ENCODE measurements around the gene HLA-DQA1. TPM values are rescaled to one million over a fixed set of nuclear protein-coding genes. Genes with fewer than 3 reads are reported as not detected.
"Not testable (repeated sequence)": the region's sequence is repeated elsewhere in the genome, so short reads cannot be mapped to it uniquely, and the experiment has no call there.

The HLA-DQA1 gene
- total RNA-seq (ENCODE audit: unreplicated experiment), result not detected
- long read RNA-seq, result 0 reads

DNA sequence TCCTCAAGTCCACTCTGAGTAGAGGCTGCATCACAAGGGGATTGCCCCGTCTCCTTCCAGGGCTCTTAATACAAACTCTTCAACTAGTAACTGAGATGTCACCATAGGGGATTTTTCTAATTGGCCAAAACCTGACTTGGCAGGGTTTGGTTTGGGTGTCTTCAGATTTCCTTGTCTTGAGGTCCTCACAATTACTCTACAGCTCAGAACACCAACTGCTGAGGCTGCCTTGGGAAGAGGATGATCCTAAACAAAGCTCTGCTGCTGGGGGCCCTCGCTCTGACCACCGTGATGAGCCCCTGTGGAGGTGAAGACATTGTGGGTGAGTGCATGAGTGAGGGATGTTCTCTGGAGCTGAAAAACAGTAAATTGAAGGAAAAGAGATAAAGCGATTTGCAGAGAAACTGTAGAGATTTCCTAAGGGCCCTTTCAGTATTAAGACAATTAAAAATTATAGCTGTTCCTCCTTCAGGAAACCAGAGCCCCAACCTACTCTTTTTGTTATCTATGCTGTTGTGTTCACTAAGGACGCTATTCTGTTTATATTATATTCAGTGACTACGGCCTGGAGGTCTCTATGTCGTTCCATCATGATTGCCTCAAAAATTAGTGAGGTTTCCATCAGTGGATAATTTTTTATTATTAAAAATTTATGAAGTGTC lies at the start of gene HLA-DQA1:
Gene HLA-DQA1, plus strand, starts transcription at position 188 of the 662 bp plus-strand sequence. Its CDS starts 53 bp downstream, at position 241.
- TF ChIP-seq, protein P1, sequence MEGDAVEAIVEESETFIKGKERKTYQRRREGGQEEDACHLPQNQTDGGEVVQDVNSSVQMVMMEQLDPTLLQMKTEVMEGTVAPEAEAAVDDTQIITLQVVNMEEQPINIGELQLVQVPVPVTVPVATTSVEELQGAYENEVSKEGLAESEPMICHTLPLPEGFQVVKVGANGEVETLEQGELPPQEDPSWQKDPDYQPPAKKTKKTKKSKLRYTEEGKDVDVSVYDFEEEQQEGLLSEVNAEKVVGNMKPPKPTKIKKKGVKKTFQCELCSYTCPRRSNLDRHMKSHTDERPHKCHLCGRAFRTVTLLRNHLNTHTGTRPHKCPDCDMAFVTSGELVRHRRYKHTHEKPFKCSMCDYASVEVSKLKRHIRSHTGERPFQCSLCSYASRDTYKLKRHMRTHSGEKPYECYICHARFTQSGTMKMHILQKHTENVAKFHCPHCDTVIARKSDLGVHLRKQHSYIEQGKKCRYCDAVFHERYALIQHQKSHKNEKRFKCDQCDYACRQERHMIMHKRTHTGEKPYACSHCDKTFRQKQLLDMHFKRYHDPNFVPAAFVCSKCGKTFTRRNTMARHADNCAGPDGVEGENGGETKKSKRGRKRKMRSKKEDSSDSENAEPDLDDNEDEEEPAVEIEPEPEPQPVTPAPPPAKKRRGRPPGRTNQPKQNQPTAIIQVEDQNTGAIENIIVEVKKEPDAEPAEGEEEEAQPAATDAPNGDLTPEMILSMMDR (IDR thresholded peaks at IDR 0.05; ENCODE audit: partially characterized antibody, unreplicated experiment), result no peak
- no peak within 1 kb of the TSS for H3K4me3 Mint-ChIP-seq (ENCODE audit: unreplicated experiment)
- H3K9me3 Mint-ChIP-seq (ENCODE audit: unreplicated experiment), result no peaks in the 10 kb centered on the region
- DNase-seq, result no peak
- H3K27me3 Mint-ChIP-seq (ENCODE audit: unreplicated experiment), result no peaks in the 10 kb centered on the region
- no peaks in the 10 kb centered on the region for H3K36me3 Mint-ChIP-seq (ENCODE audit: unreplicated experiment)
- no peak within 1 kb of the TSS for H3K27ac Mint-ChIP-seq (ENCODE audit: unreplicated experiment)
- H3K4me1 Mint-ChIP-seq (ENCODE audit: low read depth, unreplicated experiment), result no peaks in the 10 kb centered on the region

DNA sequence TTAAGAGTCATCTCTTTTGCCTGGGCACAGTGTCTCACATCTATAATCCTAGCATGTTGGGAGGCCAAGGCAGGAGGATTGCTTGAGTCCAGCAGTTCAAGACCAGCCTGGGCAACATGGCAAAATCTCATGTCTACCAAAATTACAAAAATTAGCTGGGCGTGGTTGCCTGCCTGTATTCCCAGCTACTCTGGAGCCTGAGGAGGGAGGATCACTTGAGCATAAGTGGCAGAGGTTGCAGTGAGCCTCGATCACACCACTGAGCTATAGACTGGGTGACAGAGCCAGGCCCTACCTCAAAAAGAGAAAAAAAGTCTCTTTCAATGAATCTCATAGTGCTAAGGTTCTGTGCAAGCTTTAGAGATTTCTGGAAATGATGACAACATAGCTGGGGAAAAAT lies 49.0 kb upstream of the HLA-DQA1 start:
- no peaks in the 10 kb centered on the region for H3K4me1 Mint-ChIP-seq (ENCODE audit: low read depth, unreplicated experiment)

DNA sequence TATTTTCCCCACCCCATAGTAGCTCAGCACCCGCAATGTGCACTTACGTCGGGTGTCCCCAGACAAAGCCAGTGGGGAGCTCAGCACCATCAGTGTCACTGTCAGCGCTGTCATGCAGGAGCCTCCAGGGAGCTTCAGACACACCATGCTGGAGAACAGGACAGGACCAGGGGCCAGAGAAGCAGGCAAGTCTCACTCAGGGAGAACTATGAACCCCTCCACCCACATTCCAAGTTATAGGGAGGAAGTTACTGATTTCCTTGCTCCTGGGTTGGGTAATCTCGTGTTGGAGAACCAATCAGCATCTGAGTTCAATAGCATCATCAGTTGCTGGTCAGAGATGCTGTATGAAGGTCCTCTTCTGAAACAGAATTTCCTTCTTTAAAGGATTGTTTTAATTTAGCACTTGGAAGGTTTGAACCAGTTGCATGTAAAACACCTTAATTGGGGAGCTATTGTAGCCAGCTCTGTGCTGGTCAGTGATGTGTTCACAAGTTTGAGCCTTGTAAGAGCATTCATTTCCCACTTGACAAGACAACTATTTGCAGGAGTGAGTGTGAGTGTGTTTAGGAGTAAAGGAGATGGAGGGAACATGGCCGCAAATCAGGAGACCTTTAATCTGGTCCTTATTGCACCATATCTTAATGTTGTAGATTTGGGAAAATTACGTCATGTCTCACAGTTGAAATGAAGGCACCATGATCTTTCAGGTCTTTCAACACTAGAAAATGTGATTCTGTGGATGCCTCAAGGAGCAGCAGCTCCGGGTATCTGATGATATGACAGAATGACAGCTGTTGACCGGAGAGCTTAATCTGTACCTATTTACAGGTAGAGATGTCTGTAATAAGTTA lies 47.4 kb upstream of the HLA-DQA1 start, which contains the start of gene HLA-DRB1:
Gene HLA-DRB1, minus strand, starts transcription at position 253 of the 854 bp plus-strand sequence. Its CDS starts 106 bp downstream, at position 147.
- TF ChIP-seq, protein P1 (IDR thresholded peaks at IDR 0.05; ENCODE audit: partially characterized antibody, unreplicated experiment), result no peak
- H3K27ac Mint-ChIP-seq (ENCODE audit: unreplicated experiment), result no peak within 1 kb of the TSS
- DNase-seq, result no peak
- no peaks in the 10 kb centered on the region for H3K36me3 Mint-ChIP-seq (ENCODE audit: unreplicated experiment)
- no peak within 1 kb of the TSS for H3K4me3 Mint-ChIP-seq (ENCODE audit: unreplicated experiment)
- H3K9me3 Mint-ChIP-seq (ENCODE audit: unreplicated experiment), result no peaks in the 10 kb centered on the region
- H3K4me1 Mint-ChIP-seq (ENCODE audit: low read depth, unreplicated experiment), result no peaks in the 10 kb centered on the region
- H3K27me3 Mint-ChIP-seq (ENCODE audit: unreplicated experiment), result no peaks in the 10 kb centered on the region

More for the DNA sequence above, 49.0 kb upstream of the HLA-DQA1 start:
- peaks cover 3% of the 10 kb centered on the region for H3K27me3 Mint-ChIP-seq (ENCODE audit: unreplicated experiment)
- DNase-seq, result no peak
- H3K36me3 Mint-ChIP-seq (ENCODE audit: unreplicated experiment), result no peaks in the 10 kb centered on the region
- TF ChIP-seq, protein P1 (IDR thresholded peaks at IDR 0.05; ENCODE audit: partially characterized antibody, unreplicated experiment), result no peak
- H3K4me3 Mint-ChIP-seq (ENCODE audit: unreplicated experiment), result no peak overlapping the region
- H3K27ac Mint-ChIP-seq (ENCODE audit: unreplicated experiment), result no peak overlapping the region
- peaks cover 2% of the 10 kb centered on the region for H3K9me3 Mint-ChIP-seq (ENCODE audit: unreplicated experiment)

DNA sequence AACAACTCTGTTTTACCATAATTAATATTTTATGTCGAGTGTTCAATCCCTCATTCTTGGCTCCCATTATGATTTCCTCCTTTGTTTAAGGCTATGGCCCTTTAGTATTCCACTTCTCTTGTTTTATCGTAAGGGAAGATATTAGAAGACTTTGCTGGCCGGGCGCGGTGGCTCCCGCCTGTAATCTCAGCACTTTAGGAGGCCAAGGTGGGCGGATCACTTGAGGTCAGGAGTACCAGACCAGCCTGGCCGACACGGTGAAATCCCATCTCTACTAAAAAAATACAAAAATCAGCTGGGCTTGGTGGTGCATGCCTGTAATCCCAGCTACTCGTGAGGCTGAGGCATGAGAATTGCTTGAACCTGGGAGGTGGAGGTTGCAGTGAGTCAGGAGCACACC lies 46.5 kb upstream of the HLA-DQA1 start:
- H3K4me1 Mint-ChIP-seq (ENCODE audit: low read depth, unreplicated experiment); H3K9me3 Mint-ChIP-seq (ENCODE audit: unreplicated experiment); H3K4me3 Mint-ChIP-seq (ENCODE audit: unreplicated experiment); H3K27me3 Mint-ChIP-seq (ENCODE audit: unreplicated experiment); H3K36me3 Mint-ChIP-seq (ENCODE audit: unreplicated experiment); H3K27ac Mint-ChIP-seq (ENCODE audit: unreplicated experiment); DNase-seq: not testable (repeated sequence)

DNA sequence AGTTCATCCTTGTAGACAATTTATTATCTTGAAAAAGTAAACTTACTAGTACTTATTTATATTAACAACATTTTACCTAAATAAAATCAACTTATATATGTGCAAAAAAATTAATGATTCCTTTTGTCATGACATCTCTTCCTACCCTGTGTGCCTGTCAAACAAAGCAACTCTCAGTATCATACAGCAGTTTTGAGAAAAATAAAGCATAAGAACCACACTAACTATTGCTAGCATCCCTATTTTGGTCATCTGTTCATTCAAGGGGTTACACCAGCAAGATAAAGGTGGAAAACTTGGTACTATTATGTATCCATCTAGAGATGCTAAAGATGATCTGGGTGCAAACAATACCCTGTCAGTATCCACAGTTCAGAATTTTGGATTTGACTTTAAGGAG lies 40.2 kb upstream of the HLA-DQA1 start:
- no peaks in the 10 kb centered on the region for H3K27me3 Mint-ChIP-seq (ENCODE audit: unreplicated experiment)
- H3K4me3 Mint-ChIP-seq (ENCODE audit: unreplicated experiment), result no peak overlapping the region
- DNase-seq, result no peak
- H3K4me1 Mint-ChIP-seq (ENCODE audit: low read depth, unreplicated experiment), result no peaks in the 10 kb centered on the region
- H3K27ac Mint-ChIP-seq (ENCODE audit: unreplicated experiment), result no peak overlapping the region
- H3K9me3 Mint-ChIP-seq (ENCODE audit: unreplicated experiment), result peaks cover 3% of the 10 kb centered on the region
- no peaks in the 10 kb centered on the region for H3K36me3 Mint-ChIP-seq (ENCODE audit: unreplicated experiment)
- TF ChIP-seq, protein P1 (IDR thresholded peaks at IDR 0.05; ENCODE audit: partially characterized antibody, unreplicated experiment), result no peak
